GM19240 (cell line): ENCODE results near the gene CBLIF.
"Not testable (repeated sequence)": the region's sequence is repeated elsewhere in the genome, so short reads cannot be mapped to it uniquely, and the experiment has no call there.

ENCODE experiments used
- DNase-seq: peaks from one replicate; pipeline ENCODE4 v3.0.0; 2011; ENCODE audit warnings: low spot score; ENCODE audit not compliant: insufficient read length

The CBLIF gene

GRCh38 chr11:59845399-59845798 is at the start of gene CBLIF:
CBLIF (minus strand) TSS chr11:59845499; CDS start chr11:59845453, 46 bp downstream.
- DNase-seq: no peak

GRCh38 chr11:59894616-59895015 is 49.3 kb upstream of the CBLIF start:
- no peak for DNase-seq

GRCh38 chr11:59891781-59892181 is 46.5 kb upstream of the CBLIF start:
- DNase-seq: no peak

GRCh38 chr11:59887156-59887555 is 41.9 kb upstream of the CBLIF start:
- DNase-seq: not testable (repeated sequence)

GRCh38 chr11:59883597-59883996 is 38.3 kb upstream of the CBLIF start:
- DNase-seq: no peak

GRCh38 chr11:59879567-59879966 is 34.3 kb upstream of the CBLIF start:
- DNase-seq: no peak

GRCh38 chr11:59878575-59878974 is 33.3 kb upstream of the CBLIF start, which contains the start of gene OOSP3:
OOSP3 (plus strand) TSS chr11:59878782; CDS start chr11:59878809, 27 bp downstream.
- no peak for DNase-seq

- no peak for DNase-seq
Observed at GRCh38 chr11:59877784-59878183, 32.5 kb upstream of the CBLIF start.

- no peak for DNase-seq
Observed at GRCh38 chr11:59877325-59877724, 32.0 kb upstream of the CBLIF start.

- DNase-seq: no peak
Observed at GRCh38 chr11:59875856-59876519, 30.7 kb upstream of the CBLIF start.

- DNase-seq: no peak
Observed at GRCh38 chr11:59872076-59872475, 26.8 kb upstream of the CBLIF start.

GRCh38 chr11:59867946-59868345 is 22.6 kb upstream of the CBLIF start:
- DNase-seq: no peak

GRCh38 chr11:59866836-59867235 is 21.5 kb upstream of the CBLIF start:
- no peak for DNase-seq

- DNase-seq: no peak
Observed at GRCh38 chr11:59866397-59866796, 21.1 kb upstream of the CBLIF start, which contains the start of gene TCN1. TCN1 (minus strand) TSS chr11:59866487; CDS start chr11:59866470, 17 bp downstream.

GRCh38 chr11:59865031-59865430 is 19.7 kb upstream of the CBLIF start:
- DNase-seq: no peak

- no peak for DNase-seq
Observed at GRCh38 chr11:59862252-59862651, 17.0 kb upstream of the CBLIF start.

- DNase-seq: no peak
Observed at GRCh38 chr11:59859673-59860072, 14.4 kb upstream of the CBLIF start.

- DNase-seq: no peak
Observed at GRCh38 chr11:59857439-59858434, 12.4 kb upstream of the CBLIF start.

- DNase-seq: no peak
Observed at GRCh38 chr11:59854871-59855270, 9.6 kb upstream of the CBLIF start.

GRCh38 chr11:59851416-59851815 is 6.1 kb upstream of the CBLIF start:
- not testable (repeated sequence) for DNase-seq

GRCh38 chr11:59849551-59849950 is 4.3 kb upstream of the CBLIF start:
- DNase-seq: not testable (repeated sequence)

- DNase-seq: no peak
Observed at GRCh38 chr11:59849129-59849528, 3.8 kb upstream of the CBLIF start.
